Dermis lymphatic vessel endothelial cell (primary cell): ENCODE measurements around the gene HDHD3. TPM values are rescaled to one million over a fixed set of nuclear protein-coding genes. Genes with fewer than 3 reads are reported as not detected.

ENCODE experiments used
- total RNA-seq: library from RNA; depleted of rRNA; stranded (reverse); fragments of >200 nt; gene quantifications from 2 replicates; pipeline ENCODE4 v1.2.1, GENCODE V29; 2014

Gene HDHD3
- 7.0 and 8.1 TPM in 2 replicates for total RNA-seq

GRCh38 chr9:113376634-113377567, at the start of gene HDHD3:
Gene HDHD3 (minus strand): TSS chr9:113376986. CDS start chr9:113374354, 2,632 bp downstream.

GRCh38 chr9:113410207-113410864, 33.5 kb upstream of the HDHD3 start, which contains the start of the genes C9orf43 and POLE3:
Gene C9orf43 (plus strand): TSS chr9:113410747. CDS start chr9:113413494, 2,747 bp downstream.
Gene POLE3 (minus strand): TSS chr9:113410675. CDS start chr9:113410293, 382 bp downstream.

GRCh38 chr9:113401027-113401792, 24.4 kb upstream of the HDHD3 start, which contains the start of gene ALAD:
Gene ALAD (minus strand): TSS chr9:113401284. CDS start chr9:113393559, 7,725 bp downstream.

GRCh38 chr9:113349445-113350094, 27.2 kb downstream of the HDHD3 start, which contains the start of gene BSPRY:
Gene BSPRY (plus strand): TSS chr9:113349541. CDS start chr9:113349580, 39 bp downstream.

GRCh38 chr9:113340011-113340699, 36.6 kb downstream of the HDHD3 start, which contains the start of gene WDR31:
Gene WDR31 (minus strand): TSS chr9:113340275. CDS start chr9:113332022, 8,253 bp downstream.

Other genes with a start within 250 kb of the HDHD3 start
- gene SLC31A2, start 226.0 kb downstream of the HDHD3 start, total RNA-seq = 4.5 and 7.6 TPM in 2 replicates
- 16.1 and 16.5 TPM in 2 replicates for gene FKBP15, start 155.7 kb downstream of the HDHD3 start, total RNA-seq
- gene SLC31A1, start 155.4 kb downstream of the HDHD3 start, total RNA-seq = 12.6 and 13.2 TPM in 2 replicates
- 33.2 and 41.1 TPM in 2 replicates for gene CDC26, start 101.4 kb downstream of the HDHD3 start, total RNA-seq
- gene PRPF4, start 101.3 kb downstream of the HDHD3 start, total RNA-seq = 14.8 and 21.7 TPM in 2 replicates
- gene RNF183, start 73.6 kb downstream of the HDHD3 start, total RNA-seq = not detected in 2 replicates
- gene WDR31, start 36.7 kb downstream of the HDHD3 start, total RNA-seq = 0.52 and 0.54 TPM in 2 replicates
- not detected in 2 replicates for gene BSPRY, start 27.4 kb downstream of the HDHD3 start, total RNA-seq
- gene ALAD, start 24.3 kb upstream of the HDHD3 start, total RNA-seq = 11.8 and 12.1 TPM in 2 replicates
- gene POLE3, start 33.7 kb upstream of the HDHD3 start, total RNA-seq = 26.4 and 38.2 TPM in 2 replicates
- gene C9orf43, start 33.8 kb upstream of the HDHD3 start, total RNA-seq = 0.34 and 0.43 TPM in 2 replicates
- 146 and 222 TPM in 2 replicates for gene RGS3, start 86.7 kb upstream of the HDHD3 start, total RNA-seq